ENCODE data around the gene CTU1.

Gene CTU1

DNA sequence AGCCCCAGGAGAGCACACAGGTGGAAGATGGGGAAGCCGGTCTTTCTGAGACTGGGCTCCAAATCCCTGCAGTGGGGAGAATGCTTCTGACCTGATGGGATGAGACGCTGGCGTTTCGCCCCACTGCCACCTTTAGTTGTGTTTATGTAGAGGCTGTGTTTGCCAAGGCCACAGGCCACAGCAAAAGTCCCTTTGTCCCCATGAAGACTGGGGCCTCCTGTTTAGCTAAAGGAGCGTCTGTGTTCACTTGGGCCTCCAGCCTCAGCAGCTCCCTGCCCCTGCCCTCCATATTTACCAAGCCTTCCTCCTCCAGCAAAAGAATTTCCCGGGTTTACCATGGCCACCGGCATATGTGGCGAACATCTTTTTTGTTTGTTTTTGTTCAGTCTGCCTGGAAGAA is 15.1 kb downstream of the CTU1 start:
- Histone ChIP-seq H3K4me1 (ENCODE audit: control insufficient read depth in 1 of 2, insufficient read depth in 2 of 2, low read length in 2 of 2) (no peaks in the 10 kb centered on the region), H4K8ac (ENCODE audit: low read depth, low read length) (no peak overlapping the region), H4K91ac (ENCODE audit: low read depth, low read length) (no peak overlapping the region), H3K27ac (ENCODE audit: low read depth, low read length) (no peak overlapping the region), H2AFZ (ENCODE audit: insufficient read depth, low read length, poor library complexity) (no peak overlapping the region), H3K36me3 (ENCODE audit: control insufficient read depth in 1 of 2, insufficient read depth in 2 of 2, low read length in 2 of 2) (peaks cover 4 to 5% of the 10 kb centered on the region in 2 experiments), H2BK120ac (ENCODE audit: insufficient read depth, low read length, poor library complexity) (no peak overlapping the region), H3K9ac (ENCODE audit: low read length) (no peak overlapping the region), H4K12ac (ENCODE audit: low read depth, low read length) (no peak overlapping the region), H3K18ac (ENCODE audit: low read length) (no peak overlapping the region), H3K79me2 (ENCODE audit: control insufficient read depth, insufficient read depth, low read length, poor library complexity) (no peaks in the 10 kb centered on the region), H3K4me3 (ENCODE audit: low read depth, low read length) (no peak overlapping the region), H3K79me1 (ENCODE audit: low read length) (no peaks in the 10 kb centered on the region), H2AK5ac (ENCODE audit: low read length) (no peak overlapping the region), H3K4ac (ENCODE audit: low read depth, low read length) (no peak overlapping the region), H3K27me3 (ENCODE audit: insufficient read depth, low read length) (no peaks in the 10 kb centered on the region), H3K23ac (ENCODE audit: low read length) (no peak overlapping the region), H2BK5ac (ENCODE audit: low read depth, low read length, poor library complexity) (no peak overlapping the region), H3K4me2 (ENCODE audit: low read length) (no peak overlapping the region), H3K14ac (ENCODE audit: low read length) (no peak overlapping the region), H2BK12ac (ENCODE audit: low read length) (no peak overlapping the region), H3K9me3 (ENCODE audit: insufficient read depth, low read depth, low read length) (peaks cover 2% of the 10 kb centered on the region)
- no peak for DNase-seq
- no CpG with 5 or more reads among the region's 8 CpGs for WGBS (ENCODE audit: extremely low coverage, insufficient coverage, insufficient read length)

DNA sequence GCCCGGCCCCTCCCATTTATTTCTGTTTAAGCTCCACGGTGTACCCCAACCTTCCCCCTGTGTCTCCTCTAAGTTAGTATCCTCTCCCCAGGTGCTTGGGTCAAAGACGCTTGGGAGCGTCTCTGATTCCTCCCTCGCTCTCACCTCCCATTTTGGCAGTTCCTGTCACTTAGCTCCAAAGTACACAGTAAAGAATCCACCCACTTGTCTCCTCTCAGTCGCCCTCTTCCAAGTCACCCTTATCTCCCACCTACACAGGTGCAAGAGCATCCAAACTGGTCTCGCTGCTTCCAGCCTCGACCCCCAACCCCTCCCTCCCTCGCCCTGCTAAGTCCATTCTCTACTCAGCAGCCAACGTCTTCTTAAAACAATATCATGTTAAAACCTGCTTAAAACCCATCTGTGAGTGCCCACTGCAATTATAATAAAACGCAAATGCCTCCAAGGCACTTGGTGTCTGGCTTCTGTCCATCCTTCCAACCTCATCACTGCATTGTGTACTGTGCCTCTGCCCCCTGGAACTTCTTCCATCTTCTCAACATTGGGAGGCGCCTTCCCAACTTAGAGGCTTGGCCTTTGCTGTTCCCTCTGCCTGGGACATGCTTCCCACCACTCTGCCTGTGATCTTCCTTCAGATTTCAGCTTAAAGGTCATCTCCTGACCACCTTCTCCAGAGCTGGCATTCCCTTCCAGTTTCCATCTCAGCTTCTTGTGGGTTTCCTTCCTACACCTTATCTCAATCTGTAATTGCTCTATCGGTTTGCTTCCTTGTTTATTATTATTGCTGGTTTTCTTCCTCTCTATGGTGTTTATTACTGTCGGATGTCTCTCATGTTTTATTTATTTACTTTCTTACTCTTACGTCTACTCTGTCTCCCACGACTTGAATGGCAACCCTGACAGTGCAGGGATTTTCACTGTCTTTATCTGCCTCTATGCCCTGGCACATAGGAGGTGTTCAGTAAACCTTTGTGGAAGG is 16.0 kb downstream of the CTU1 start:
- no peaks in the 10 kb centered on the region for H3K79me2 ChIP-seq (ENCODE audit: control insufficient read depth, insufficient read depth, low read length, poor library complexity)
- no peak overlapping the region for H3K14ac ChIP-seq (ENCODE audit: low read length)
- H3K79me1 ChIP-seq (ENCODE audit: low read length) = no peaks in the 10 kb centered on the region
- no peak overlapping the region for H3K27ac ChIP-seq (ENCODE audit: low read depth, low read length)
- WGBS (ENCODE audit: extremely low coverage, insufficient coverage, insufficient read length) = no CpG with 5 or more reads among the region's 16 CpGs
- no peak overlapping the region for H3K4me2 ChIP-seq (ENCODE audit: low read length)
- no peak overlapping the region for H2AFZ ChIP-seq (ENCODE audit: insufficient read depth, low read length, poor library complexity)
- H3K27me3 ChIP-seq (ENCODE audit: insufficient read depth, low read length) = no peaks in the 10 kb centered on the region
- H2BK120ac ChIP-seq (ENCODE audit: insufficient read depth, low read length, poor library complexity) = no peak overlapping the region
- no peak overlapping the region for H3K4me3 ChIP-seq (ENCODE audit: low read depth, low read length)
- no peak overlapping the region for H4K12ac ChIP-seq (ENCODE audit: low read depth, low read length)
- H3K9me3 ChIP-seq (ENCODE audit: insufficient read depth, low read depth, low read length) = peaks cover 2% of the 10 kb centered on the region
- no peak overlapping the region for H2BK12ac ChIP-seq (ENCODE audit: low read length)
- no peak overlapping the region for H2BK5ac ChIP-seq (ENCODE audit: low read depth, low read length, poor library complexity)
- no peak overlapping the region for H4K91ac ChIP-seq (ENCODE audit: low read depth, low read length)
- H3K4me1 ChIP-seq (ENCODE audit: control insufficient read depth in 1 of 2, insufficient read depth in 2 of 2, low read length in 2 of 2) = no peaks in the 10 kb centered on the region
- no peaks in the 10 kb centered on the region for H3K36me3 ChIP-seq (ENCODE audit: control insufficient read depth in 1 of 2, insufficient read depth in 2 of 2, low read length in 2 of 2)
- H4K8ac ChIP-seq (ENCODE audit: low read depth, low read length) = no peak overlapping the region
- H3K18ac ChIP-seq (ENCODE audit: low read length) = no peak overlapping the region
- no peak overlapping the region for H3K9ac ChIP-seq (ENCODE audit: low read length)
- no peak overlapping the region for H3K23ac ChIP-seq (ENCODE audit: low read length)
- H3K4ac ChIP-seq (ENCODE audit: low read depth, low read length) = no peak overlapping the region
- no peak for DNase-seq
- H2AK5ac ChIP-seq (ENCODE audit: low read length) = no peak overlapping the region

DNA sequence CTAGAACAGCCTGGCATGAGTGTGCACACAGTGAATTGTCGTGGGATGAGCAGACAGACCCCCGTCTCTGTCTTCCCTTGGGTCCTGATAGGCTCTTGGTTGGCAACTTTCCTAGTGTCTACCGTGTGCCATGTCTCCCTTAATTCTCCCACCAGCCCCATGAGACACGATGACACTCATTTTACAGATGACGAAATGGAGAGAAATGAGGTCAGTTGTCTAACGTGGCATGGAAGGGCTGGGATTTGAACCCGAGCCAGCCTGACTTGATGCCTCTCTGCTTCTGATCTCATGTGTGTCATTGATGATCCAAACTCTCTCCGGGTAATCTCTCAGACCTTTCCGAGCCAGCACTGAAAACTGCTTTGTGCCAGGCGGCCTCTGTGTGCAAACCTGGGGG is 17.1 kb downstream of the CTU1 start:
- Histone ChIP-seq H3K27me3 (ENCODE audit: insufficient read depth, low read length) (no peaks in the 10 kb centered on the region), H4K91ac (ENCODE audit: low read depth, low read length) (no peak overlapping the region), H3K79me1 (ENCODE audit: low read length) (no peaks in the 10 kb centered on the region), H4K12ac (ENCODE audit: low read depth, low read length) (no peak overlapping the region), H3K4me2 (ENCODE audit: low read length) (no peak overlapping the region), H3K36me3 (ENCODE audit: control insufficient read depth in 1 of 2, insufficient read depth in 2 of 2, low read length in 2 of 2) (no peaks in the 10 kb centered on the region), H3K9ac (ENCODE audit: low read length) (no peak overlapping the region), H3K18ac (ENCODE audit: low read length) (no peak overlapping the region), H3K9me3 (ENCODE audit: insufficient read depth, low read depth, low read length) (peaks cover 2% of the 10 kb centered on the region), H2BK5ac (ENCODE audit: low read depth, low read length, poor library complexity) (no peak overlapping the region), H2BK12ac (ENCODE audit: low read length) (no peak overlapping the region), H2BK120ac (ENCODE audit: insufficient read depth, low read length, poor library complexity) (no peak overlapping the region), H2AK5ac (ENCODE audit: low read length) (no peak overlapping the region), H3K4me1 (ENCODE audit: control insufficient read depth in 1 of 2, insufficient read depth in 2 of 2, low read length in 2 of 2) (no peaks in the 10 kb centered on the region), H3K27ac (ENCODE audit: low read depth, low read length) (no peak overlapping the region), H4K8ac (ENCODE audit: low read depth, low read length) (no peak overlapping the region), H3K79me2 (ENCODE audit: control insufficient read depth, insufficient read depth, low read length, poor library complexity) (no peaks in the 10 kb centered on the region), H3K4me3 (ENCODE audit: low read depth, low read length) (no peak overlapping the region), H3K4ac (ENCODE audit: low read depth, low read length) (no peak overlapping the region), H2AFZ (ENCODE audit: insufficient read depth, low read length, poor library complexity) (no peak overlapping the region), H3K14ac (ENCODE audit: low read length) (no peak overlapping the region), H3K23ac (ENCODE audit: low read length) (no peak overlapping the region)
- no peak for DNase-seq
- WGBS (ENCODE audit: extremely low coverage, insufficient coverage, insufficient read length) = no CpG with 5 or more reads among the region's 10 CpGs

DNA sequence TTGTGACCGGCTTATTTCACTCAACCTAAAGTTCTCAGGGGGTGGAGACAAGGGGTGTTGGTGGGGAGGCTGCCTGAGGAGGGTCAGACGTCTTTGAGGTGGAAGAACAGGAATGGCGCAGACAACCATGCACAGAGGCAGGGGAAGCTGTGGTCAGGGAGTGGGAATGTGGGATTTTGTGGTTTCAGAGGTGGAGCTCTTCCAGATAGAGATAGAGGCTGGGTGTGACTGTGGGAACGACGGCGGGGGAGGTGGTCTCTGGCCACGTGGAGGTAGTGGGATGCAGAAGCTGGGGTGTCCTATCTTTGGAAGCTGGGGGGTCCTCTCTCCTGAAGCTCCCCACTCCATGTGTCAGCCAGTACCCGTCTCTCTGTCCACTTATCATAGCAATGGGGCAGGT is 17.7 kb downstream of the CTU1 start:
- H3K79me2 ChIP-seq (ENCODE audit: control insufficient read depth, insufficient read depth, low read length, poor library complexity) = no peaks in the 10 kb centered on the region
- H2AFZ ChIP-seq (ENCODE audit: insufficient read depth, low read length, poor library complexity) = no peak overlapping the region
- no peaks in the 10 kb centered on the region for H3K79me1 ChIP-seq (ENCODE audit: low read length)
- no peak overlapping the region for H4K8ac ChIP-seq (ENCODE audit: low read depth, low read length)
- H3K23ac ChIP-seq (ENCODE audit: low read length) = no peak overlapping the region
- no peak overlapping the region for H3K9ac ChIP-seq (ENCODE audit: low read length)
- H3K18ac ChIP-seq (ENCODE audit: low read length) = no peak overlapping the region
- H4K12ac ChIP-seq (ENCODE audit: low read depth, low read length) = no peak overlapping the region
- no peak overlapping the region for H2AK5ac ChIP-seq (ENCODE audit: low read length)
- no peak overlapping the region for H4K91ac ChIP-seq (ENCODE audit: low read depth, low read length)
- H3K27ac ChIP-seq (ENCODE audit: low read depth, low read length) = no peak overlapping the region
- H2BK5ac ChIP-seq (ENCODE audit: low read depth, low read length, poor library complexity) = no peak overlapping the region
- H3K4ac ChIP-seq (ENCODE audit: low read depth, low read length) = no peak overlapping the region
- H3K4me1 ChIP-seq (ENCODE audit: control insufficient read depth in 1 of 2, insufficient read depth in 2 of 2, low read length in 2 of 2) = no peaks in the 10 kb centered on the region
- no peaks in the 10 kb centered on the region for H3K27me3 ChIP-seq (ENCODE audit: insufficient read depth, low read length)
- H3K36me3 ChIP-seq (ENCODE audit: control insufficient read depth in 1 of 2, insufficient read depth in 2 of 2, low read length in 2 of 2) = no peaks in the 10 kb centered on the region
- no peak overlapping the region for H2BK120ac ChIP-seq (ENCODE audit: insufficient read depth, low read length, poor library complexity)
- no peak overlapping the region for H3K4me2 ChIP-seq (ENCODE audit: low read length)
- no peak overlapping the region for H3K4me3 ChIP-seq (ENCODE audit: low read depth, low read length)
- peaks cover 2% of the 10 kb centered on the region for H3K9me3 ChIP-seq (ENCODE audit: insufficient read depth, low read depth, low read length)
- WGBS (ENCODE audit: extremely low coverage, insufficient coverage, insufficient read length) = no CpG with 5 or more reads among the region's 8 CpGs
- no peak overlapping the region for H3K14ac ChIP-seq (ENCODE audit: low read length)
- DNase-seq = no peak
- no peak overlapping the region for H2BK12ac ChIP-seq (ENCODE audit: low read length)
